GM21515 (cell line): ENCODE data around the gene RTP5.

Experiments used
- ATAC-seq: cut with Tn5 transposase; IDR thresholded peaks from one replicate; pipeline ENCODE4 v1.9.1; 2021; ENCODE audit not compliant: unreplicated experiment

Gene RTP5

GRCh38 chr2:241857041-241857541 lies 12.4 kb upstream of the RTP5 start:
- no peak for ATAC-seq

DNA sequence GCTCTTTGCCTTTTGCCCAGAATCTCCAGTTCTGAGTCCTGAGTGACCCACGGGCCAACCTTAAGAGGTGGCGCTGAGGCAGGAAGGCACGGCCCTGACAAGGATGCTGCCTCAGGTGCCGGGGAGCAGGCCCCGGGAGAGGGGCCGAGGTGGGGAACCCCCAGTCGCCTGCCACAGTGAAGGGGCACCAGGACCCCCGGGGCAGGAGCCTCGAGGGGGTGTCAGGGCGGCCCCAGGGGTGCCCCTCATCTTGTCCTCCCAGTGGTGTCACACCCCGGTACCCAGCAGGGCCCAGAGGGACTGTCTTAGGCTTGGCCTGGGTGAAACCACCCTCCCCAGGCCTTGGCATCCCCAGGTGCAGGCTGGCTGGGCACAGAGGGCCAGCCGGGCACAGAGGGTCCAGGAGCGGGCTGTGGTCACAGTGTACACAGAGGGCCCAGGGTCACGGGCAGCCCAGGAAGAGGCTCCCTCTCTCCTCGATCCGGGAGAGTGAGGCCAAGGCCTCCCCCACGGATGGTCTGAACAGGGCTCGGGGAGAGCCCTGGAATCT lies 11.9 kb upstream of the RTP5 start:
- no peak for ATAC-seq

DNA sequence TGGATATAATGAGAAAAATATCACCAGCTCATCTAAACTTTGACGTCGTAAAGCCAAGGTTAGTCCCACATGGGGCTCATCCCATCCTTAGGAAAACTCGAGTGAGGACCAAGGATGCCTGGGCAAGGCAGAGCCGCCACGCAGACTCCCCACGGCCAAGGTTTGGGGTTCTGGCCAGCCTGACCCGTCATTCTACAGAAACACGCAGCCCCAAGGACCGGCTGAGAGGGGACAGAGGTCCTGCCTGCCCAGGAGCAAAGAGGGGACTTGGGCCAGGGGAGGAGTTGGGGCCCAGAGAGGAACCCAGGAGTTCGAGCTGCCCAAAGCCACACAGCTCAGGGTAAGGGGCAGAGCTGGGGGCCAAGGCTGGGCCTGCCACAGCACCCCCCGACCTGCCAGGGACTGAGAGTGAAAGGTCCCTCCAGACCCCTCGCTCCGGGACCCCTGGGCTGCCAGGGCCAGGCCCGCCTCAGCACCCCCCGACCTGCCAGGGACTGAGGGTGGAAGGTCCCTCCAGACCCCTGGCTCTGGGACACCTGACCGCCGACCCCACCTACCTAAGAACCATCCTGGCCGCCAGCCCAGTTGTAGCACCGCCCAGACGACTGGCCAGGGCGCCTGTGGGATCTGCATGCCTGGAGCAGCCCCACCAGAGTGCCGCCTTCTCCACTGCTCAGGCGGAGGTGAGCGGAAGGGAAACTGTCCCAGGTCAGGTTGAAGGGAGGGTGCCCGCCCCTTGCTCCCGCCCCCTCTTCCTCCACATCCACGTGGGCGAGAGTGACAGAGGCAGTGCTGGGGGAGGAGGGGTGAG lies 11.1 kb upstream of the RTP5 start, which contains the start of gene PDCD1:
Gene PDCD1 (minus strand): TSS at position 689 of the 811 bp plus-strand sequence. CDS start 56 bp downstream, at position 633.
- ATAC-seq: no peak

DNA sequence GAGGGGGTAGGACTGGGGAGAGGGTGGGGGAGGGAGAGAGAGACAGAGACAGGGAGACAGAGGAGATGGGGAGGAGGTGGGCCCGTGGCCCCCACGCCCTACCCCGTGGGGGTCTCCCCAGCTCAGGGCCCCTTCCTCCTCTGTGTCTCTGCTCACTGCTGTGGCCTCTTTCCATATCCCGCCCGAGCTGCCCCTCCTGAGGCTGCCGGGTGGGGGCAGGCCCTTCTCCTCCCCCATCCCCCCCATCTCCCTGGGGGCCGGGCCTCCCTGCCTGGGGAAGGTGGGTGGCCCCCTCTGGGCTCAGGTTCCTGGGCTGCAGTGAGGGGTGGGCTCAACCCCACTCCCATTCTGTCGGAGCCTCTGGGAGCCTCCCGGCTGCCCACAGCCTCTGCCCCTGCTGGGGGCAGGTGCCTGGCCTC lies 10.5 kb upstream of the RTP5 start:
- no peak for ATAC-seq

DNA sequence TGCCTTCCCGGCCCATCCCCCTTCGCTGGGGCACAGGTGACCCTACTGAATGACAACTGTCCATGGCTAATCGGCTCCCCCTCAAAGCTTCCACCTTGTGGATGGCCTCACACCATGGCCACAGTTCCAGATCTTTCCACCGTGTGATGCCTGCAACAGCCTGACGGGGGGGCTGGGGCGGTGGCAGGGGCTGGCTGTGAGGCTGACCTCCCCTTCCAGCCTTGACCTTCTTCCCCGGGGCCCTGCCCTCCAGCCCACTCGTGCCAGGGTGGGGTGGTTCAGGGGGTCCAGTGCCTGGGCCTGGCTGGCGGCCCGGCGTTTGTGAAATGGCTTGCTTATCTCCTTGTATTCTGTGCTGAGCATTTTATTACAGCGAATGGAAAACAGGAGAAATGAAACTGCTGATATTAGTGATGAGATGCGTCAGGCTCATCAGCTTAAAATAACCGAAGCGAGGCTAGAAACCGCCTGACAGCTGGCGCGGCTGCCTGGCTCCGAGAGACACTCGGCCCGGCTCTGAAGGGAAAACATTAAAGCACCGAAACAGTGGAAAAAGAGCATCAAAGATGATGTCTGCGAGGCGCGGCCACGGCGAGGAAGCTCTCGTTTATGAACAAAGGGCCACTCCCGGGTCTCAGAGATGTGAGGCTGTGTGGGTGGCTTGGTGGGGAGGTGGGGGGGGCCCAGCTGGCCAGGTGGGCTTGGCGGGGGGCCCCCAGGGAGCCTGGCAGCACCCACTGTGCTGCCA lies 9.9 kb upstream of the RTP5 start:
- no peak for ATAC-seq

GRCh38 chr2:241860184-241861078 lies 9.1 kb upstream of the RTP5 start:
- ATAC-seq: no peak

GRCh38 chr2:241861264-241861663 lies 8.3 kb upstream of the RTP5 start:
- no peak for ATAC-seq

DNA sequence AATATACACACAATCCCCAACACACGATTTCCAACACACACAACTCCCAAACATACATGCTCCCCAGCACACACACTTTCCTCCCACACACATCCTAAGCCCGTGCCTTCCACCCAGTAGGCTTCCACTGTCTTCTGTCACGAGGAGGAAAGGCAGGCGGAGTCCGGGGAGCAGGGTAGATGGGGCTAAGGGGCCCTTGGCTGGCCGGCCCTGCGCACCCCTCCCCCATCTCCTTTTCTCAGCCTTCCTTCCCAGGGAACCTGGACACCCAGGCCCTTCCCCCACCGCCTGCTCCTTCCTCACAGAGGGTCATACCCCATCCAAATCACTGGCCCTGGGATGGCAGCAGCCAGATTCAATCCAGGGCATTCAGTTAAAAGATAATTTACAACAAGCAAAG lies 7.4 kb upstream of the RTP5 start:
- no peak for ATAC-seq

- ATAC-seq: no peak
Observed at GRCh38 chr2:241862775-241863535, 6.6 kb upstream of the RTP5 start.

GRCh38 chr2:241863536-241863954 lies 6.0 kb upstream of the RTP5 start:
- no peak for ATAC-seq

GRCh38 chr2:241864168-241864849 lies 5.2 kb upstream of the RTP5 start:
- no peak for ATAC-seq

DNA sequence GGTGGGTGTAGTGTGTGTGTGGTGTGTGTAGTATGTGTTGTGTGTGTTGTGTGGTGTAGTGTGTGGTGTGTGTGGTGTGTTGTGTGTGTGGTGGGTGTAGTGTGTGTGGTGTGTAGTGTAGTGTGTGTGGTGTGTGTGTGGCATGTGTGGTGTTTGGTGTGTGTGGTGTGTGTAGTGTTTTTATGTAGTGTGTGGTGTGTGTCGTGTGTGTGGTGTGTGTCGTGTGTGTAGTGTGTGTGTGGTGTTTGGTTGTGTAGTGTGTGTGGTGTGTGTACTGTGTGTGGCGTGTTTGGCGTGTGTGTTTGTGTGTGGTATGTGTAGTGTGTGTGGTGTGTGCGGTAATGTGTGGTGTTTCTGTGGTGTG lies 4.7 kb upstream of the RTP5 start:
- ATAC-seq: no peak

DNA sequence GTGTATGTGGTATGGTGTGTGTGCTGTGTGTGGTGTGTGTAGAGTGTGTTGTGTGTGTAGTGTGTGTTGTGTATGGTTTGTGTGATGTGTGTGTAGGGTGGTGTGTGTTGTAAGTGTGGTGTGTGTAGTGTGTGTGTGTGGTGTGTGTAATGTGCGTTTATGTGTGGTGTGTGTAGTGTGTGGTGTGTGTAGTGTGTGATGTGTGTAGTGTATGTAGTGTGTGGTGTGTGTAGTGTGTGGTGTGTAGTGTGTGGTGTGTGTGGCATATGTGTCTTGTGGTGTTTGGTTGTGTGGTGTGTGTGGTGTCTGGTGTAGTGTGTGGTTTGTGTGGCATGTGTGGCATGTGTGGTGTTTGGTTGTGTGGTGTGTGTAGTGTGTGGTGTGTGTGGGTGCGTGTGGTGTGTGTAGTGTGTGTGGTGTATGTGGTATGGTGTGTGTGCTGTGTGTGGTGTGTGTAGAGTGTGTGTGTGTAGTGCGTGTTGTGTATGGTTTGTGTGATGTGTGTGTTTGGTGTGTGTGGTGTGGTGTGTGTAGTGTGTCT lies 4.0 kb upstream of the RTP5 start:
- no peak for ATAC-seq

- ATAC-seq: no peak
Observed at GRCh38 chr2:241865957-241866789, 3.4 kb upstream of the RTP5 start.

DNA sequence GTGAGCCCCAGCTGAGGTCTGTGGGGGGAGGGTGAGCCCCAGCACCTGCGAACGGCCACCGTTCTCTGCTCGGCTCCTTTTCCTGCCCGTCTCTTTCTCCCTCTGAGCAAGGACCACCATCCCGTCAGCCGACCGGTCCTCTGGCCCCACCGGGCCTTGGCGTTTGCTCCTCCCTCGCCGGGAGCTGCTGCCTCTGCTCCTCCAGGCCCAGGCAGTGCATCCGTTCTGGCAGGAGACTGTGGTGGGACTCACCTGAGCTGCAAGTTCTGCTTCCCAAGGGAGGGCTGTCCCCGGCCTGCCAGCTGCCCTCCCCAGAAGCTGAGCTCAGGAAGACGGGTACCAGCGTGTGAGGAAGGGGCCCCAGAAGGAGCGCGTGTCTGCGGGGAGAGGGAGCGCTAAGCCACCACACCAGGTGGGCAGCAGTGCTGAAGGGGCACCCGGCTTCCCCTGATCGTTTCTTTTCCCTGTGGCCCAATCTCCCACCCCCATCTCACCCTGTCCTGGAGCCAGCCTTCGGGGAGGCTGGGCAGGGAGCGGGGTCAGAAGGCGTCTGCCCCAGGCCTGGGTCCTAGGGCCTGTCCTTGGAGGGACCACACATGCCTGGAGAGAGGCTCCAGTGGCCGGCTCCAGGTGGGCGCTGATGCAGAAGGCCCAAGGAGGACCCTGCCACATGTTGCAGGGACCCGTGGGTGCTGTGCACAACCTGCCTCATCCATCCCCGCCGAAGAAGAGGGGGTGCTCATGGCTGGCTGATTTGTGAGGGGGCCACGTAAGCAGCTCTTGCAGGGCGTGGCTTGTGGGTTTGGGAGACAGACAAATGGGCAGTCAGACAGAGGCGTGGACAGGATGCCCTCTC lies 2.5 kb upstream of the RTP5 start:
- ATAC-seq: no peak

DNA sequence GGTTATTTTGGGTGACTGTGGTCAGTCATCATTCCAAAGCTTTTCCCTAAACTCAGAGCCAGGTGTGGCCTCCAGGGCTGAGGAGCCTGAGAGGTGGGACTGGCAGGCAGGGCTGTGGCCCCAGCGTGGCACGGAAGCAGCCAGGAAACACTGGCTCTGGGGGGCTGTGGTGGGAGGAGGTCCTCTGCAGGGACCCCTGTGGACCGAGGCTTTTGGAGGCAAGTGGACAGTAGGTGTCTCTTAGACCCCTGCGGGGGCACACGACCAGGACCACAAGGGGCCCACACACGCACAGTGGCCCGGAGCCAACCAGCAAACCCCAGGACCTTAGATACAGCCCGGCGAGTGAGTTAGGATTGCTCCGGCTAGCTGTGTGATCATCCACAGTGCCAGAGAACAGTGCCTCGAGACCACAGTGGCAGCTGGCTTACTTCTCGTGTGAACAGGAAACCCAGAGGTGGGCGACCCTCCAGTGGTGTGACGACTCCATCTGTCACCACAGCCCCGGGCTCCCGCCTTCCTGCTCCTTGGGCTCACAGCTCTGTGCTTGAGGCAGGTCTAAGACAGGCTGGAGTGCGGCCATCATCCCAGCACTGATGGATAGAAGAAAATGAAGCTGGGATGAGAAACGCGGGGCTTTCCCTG lies 1.6 kb upstream of the RTP5 start:
- no peak for ATAC-seq

GRCh38 chr2:241868661-241869081 lies 858 bp upstream of the RTP5 start:
- ATAC-seq: no peak
